ENCODE data around the gene MMP14.

The MMP14 gene

DNA sequence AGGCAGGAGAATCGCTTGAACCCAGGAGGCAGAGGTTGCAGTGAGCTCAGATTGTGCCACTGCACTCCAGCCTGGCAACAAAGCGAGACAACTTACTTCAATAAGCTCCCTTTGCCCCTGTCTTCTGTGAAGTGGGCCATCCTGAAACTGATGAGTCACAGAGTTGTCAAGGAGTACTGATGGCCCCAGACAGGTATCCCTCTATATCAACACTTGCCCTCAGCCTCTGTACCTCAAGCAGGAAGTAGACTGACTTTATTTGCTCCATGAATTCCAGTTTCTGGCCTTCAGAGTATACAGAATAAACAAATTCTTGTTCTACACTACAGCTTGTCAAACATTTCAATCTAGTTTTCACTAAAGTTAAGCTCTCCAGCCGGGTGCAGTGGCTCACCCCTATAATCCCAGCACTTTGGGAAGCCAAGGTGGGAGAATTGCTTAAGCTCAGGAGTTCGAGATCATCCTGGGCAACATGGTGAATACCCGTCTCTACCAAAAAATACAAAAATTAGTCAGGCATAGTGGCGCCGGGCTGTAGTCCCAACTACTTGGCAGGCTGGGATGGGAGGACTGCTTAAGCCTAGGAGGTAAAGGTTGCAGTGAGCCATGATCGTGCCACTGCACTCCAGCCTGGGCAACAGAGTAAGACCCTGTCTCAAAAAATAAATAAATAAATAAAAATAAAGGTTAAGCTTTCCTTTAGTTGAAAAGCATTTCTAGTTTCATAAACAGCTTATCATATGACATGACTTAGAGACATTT is 18.8 kb downstream of the MMP14 start:
- TF ChIP-seq GATA2 (IDR thresholded peaks at IDR 0.05; ENCODE audit: low read depth, low read length) (no peak), GATA3 (IDR thresholded peaks at IDR 0.05; ENCODE audit: low read depth, low read length) (no peak)

DNA sequence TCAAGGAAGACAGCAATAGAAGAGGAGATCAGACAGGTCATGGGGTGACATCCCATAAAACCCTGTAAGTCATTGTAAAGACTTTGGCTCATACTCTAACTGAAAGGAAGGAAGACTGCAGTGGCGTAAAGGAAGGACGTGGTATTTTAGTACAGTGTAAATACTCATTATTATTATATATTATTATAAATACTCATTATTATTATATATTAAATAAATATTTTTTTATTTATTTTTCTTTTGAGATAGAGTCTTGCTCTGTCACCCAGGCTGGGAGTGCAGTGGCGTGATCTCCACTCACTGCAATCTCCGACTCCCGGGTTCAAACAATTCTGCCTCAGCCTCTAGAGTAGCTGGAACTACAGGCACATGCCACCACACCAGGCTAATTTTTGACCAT is 20.0 kb downstream of the MMP14 start:
- TF ChIP-seq GATA3 (IDR thresholded peaks at IDR 0.05; ENCODE audit: low read depth, low read length), result no peak
- TF ChIP-seq GATA2 (IDR thresholded peaks at IDR 0.05; ENCODE audit: low read depth, low read length), result no peak

- no peak for TF ChIP-seq GATA2 (IDR thresholded peaks at IDR 0.05; ENCODE audit: low read depth, low read length)
- TF ChIP-seq GATA3 (IDR thresholded peaks at IDR 0.05; ENCODE audit: low read depth, low read length), result no peak
These were observed 25.3 kb downstream of the MMP14 start for GRCh38 chr14:22861651-22862050.

DNA sequence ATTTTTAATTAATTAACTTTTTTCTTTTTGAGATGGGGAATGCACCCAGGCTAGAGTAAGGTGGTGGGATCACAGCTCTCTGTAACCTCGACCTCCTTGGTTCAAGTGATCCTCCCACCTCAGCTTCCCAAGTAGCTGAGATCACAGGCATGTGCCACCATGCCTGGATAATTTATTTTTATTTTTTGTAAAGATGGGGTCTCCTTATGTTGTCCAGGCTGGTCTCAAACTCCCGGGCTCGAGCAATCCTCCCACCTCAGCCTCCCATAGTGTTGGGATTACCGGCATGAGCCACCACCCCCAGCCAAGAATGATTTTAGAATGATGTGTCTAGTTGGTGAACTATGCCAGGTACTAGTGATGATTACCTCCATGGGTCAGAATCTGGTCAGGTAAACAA is 28.6 kb downstream of the MMP14 start:
- no peak for TF ChIP-seq GATA2 (IDR thresholded peaks at IDR 0.05; ENCODE audit: low read depth, low read length)
- TF ChIP-seq GATA3 (IDR thresholded peaks at IDR 0.05; ENCODE audit: low read depth, low read length), result no peak

- TF ChIP-seq GATA3 (IDR thresholded peaks at IDR 0.05; ENCODE audit: low read depth, low read length) (no peak), GATA2 (IDR thresholded peaks at IDR 0.05; ENCODE audit: low read depth, low read length) (no peak)
These were observed 29.3 kb downstream of the MMP14 start for GRCh38 chr14:22865424-22866405.

- TF ChIP-seq GATA2 (IDR thresholded peaks at IDR 0.05; ENCODE audit: low read depth, low read length) (no peak), GATA3 (IDR thresholded peaks at IDR 0.05; ENCODE audit: low read depth, low read length) (no peak)
These were observed 30.5 kb downstream of the MMP14 start for GRCh38 chr14:22866874-22867273.

- TF ChIP-seq GATA2 (IDR thresholded peaks at IDR 0.05; ENCODE audit: low read depth, low read length) (no peak), GATA3 (IDR thresholded peaks at IDR 0.05; ENCODE audit: low read depth, low read length) (no peak)
These were observed 34.4 kb downstream of the MMP14 start for GRCh38 chr14:22870811-22871223.

DNA sequence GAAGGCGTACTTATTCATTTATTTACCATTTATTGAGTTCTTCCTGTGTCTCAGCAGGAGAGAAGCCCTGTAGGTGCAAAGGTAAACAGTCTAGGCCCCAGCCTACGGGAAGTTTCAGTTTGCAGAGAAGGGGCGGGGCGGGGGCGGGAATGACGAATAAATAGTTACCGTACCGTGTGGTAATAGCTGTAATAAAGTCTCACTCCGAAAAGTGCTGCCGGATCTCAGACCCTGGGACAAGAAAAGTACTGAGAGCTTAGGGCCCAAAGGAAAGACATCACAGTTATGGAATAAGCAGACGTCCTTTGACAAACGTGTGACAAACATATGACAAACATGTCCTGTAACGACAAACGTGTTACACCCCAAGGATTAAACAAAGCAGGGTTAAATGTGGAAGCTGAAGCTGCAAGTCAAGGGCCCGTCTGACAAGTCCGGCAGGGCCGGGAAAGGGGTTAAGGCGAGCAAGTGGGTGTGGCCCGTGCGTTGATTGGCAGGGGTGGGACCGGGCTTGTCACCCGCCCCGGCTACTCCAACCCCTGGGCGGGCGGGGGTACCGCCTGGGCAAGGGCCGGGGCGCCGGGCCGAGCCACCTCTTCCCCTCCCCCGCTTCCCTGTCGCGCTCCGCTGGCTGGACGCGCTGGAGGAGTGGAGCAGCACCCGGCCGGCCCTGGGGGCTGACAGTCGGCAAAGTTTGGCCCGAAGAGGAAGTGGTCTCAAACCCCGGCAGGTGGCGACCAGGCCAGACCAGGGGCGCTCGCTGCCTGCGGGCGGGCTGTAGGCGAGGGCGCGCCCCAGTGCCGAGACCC is 35.0 kb downstream of the MMP14 start, which contains the start of gene LRP10:
Gene LRP10, plus strand, starts transcription at position 517 of the 809 bp plus-strand sequence. CDS start 564 bp downstream, outside the sequence.
- TF ChIP-seq GATA3 (IDR thresholded peaks at IDR 0.05; ENCODE audit: low read depth, low read length) (no peak), GATA2 (IDR thresholded peaks at IDR 0.05; ENCODE audit: low read depth, low read length) (no peak)

GRCh38 chr14:22872033-22872832 is 35.8 kb downstream of the MMP14 start:
- no peak for TF ChIP-seq GATA3 (IDR thresholded peaks at IDR 0.05; ENCODE audit: low read depth, low read length)
- no peak for TF ChIP-seq GATA2 (IDR thresholded peaks at IDR 0.05; ENCODE audit: low read depth, low read length)

DNA sequence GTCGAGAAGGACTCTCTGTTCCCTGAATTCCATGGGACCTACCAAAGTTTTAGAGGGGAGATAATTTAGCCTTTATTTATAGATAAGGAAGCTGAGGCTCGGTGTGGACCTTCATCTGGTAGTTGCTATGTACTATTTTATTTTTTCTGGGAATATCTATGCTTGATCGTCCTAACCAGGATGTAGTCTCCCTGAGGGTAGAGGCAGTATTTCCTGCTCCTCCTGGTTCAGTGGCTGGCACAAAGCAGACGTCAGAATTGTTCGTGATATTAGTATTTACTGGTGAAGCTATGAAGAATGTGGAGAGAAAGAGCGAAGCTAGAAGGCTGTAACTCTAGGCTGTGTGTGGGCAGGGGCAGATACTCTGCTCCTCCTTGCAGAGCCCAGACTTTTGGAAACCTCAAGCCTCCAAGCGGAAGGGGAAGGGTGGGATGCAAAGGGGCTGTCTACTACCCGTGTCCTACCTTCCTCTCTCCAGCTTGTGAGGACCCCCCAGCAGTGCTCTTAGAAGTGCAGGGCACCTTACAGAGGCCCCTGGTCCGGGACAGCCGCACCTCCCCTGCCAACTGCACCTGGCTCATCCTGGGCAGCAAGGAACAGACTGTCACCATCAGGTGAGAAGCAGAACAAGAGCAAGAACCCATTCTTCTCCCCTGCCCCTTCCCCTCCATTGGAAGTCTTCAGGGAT is 36.6 kb downstream of the MMP14 start:
- TF ChIP-seq GATA3 (IDR thresholded peaks at IDR 0.05; ENCODE audit: low read depth, low read length) (no peak), GATA2 (IDR thresholded peaks at IDR 0.05; ENCODE audit: low read depth, low read length) (no peak)

- TF ChIP-seq GATA3 (IDR thresholded peaks at IDR 0.05; ENCODE audit: low read depth, low read length) (no peak), GATA2 (IDR thresholded peaks at IDR 0.05; ENCODE audit: low read depth, low read length) (no peak)
These were observed 38.8 kb downstream of the MMP14 start for GRCh38 chr14:22875003-22875747.
